Breast epithelium (tissue), 4 donors: ENCODE data around the gene VPS9D1. TPM values are rescaled to one million over a fixed set of nuclear protein-coding genes. Genes with fewer than 3 reads are reported as not detected.

Experiments
- DNase-seq, 2 donors: peaks; one replicate each; pipeline ENCODE4 v3.0.0-alpha.2; 2019; ENCODE audit warnings: low spot score in 2 of 2
- H3K27ac ChIP-seq, 2 donors: fragments of 200-600 bp; sonication (generic) in 1 of 2; one replicate each; pipeline ENCODE4 v1.5.1; 2016 to 2019; ENCODE audit warnings: mild to moderate bottlenecking in 1 of 2
- H3K27me3 ChIP-seq, 2 donors: fragments of 200-600 bp; sonication (generic) in 1 of 2; one replicate each; pipeline versions ENCODE4 v1.5.1 to v1.6.0; 2017 to 2019; ENCODE audit warnings: control low read depth in 1 of 2, mild to moderate bottlenecking in 1 of 2
- H3K36me3 ChIP-seq: fragments of 200-600 bp; one replicate; pipeline ENCODE4 v1.5.1; 2019
- H3K4me1 ChIP-seq, 2 donors: fragments of 200-600 bp; sonication (generic); one replicate each; pipeline ENCODE4 v1.5.1; 2016 to 2019; ENCODE audit warnings: control low read depth in 1 of 2
- H3K4me3 ChIP-seq, 3 donors: fragments of 200-600 bp; sonication (generic); 1 replicate in 2 of 3; 2 replicates in 1 of 3; pipeline ENCODE4 v1.5.1; 2016 to 2019; ENCODE audit warnings: mild to moderate bottlenecking in 3 of 3, moderate library complexity in 2 of 3
- H3K9me3 ChIP-seq, 2 donors: fragments of 200-600 bp; sonication (generic) in 1 of 2; one replicate each; pipeline ENCODE4 v1.5.1; 2016 to 2019; ENCODE audit warnings: control low read depth in 1 of 2
- CTCF ChIP-seq, 3 donors: fragments of 450-650 bp; IDR thresholded peaks; one replicate each; pipeline ENCODE4 v1.5.1; 2016 to 2017; ENCODE audit warnings: antibody characterized with exemption in 3 of 3, mild to moderate bottlenecking in 3 of 3, moderate library complexity in 3 of 3
- POLR2A ChIP-seq: fragments of 450-650 bp; IDR thresholded peaks from one replicate; pipeline ENCODE4 v1.6.1; 2016; ENCODE audit warnings: antibody characterized with exemption, mild to moderate bottlenecking, moderate library complexity
- POLR2AphosphoS5 ChIP-seq, 3 donors: sonication (generic); formaldehyde crosslinking; IDR thresholded peaks; one replicate each; pipeline ENCODE4 v1.6.1; 2017; ENCODE audit warnings: antibody characterized with exemption in 3 of 3
- intact Hi-C: fragments of 100-400 bp; cut with DNase I; formaldehyde crosslinking; loops from one replicate; pipeline ENCODE4 v1.15.1; 2023; ENCODE audit warnings: low total_unique reads
- total RNA-seq, 3 donors: library from RNA; depleted of rRNA; stranded (reverse); fragments of >200 nt; gene quantifications; one replicate each; pipeline ENCODE4 v1.1.0, GENCODE V29; 2016

Gene VPS9D1
- 1 to 10 TPM; 4.8 to 6.6 (median 5.4) TPM for total RNA-seq

DNA sequence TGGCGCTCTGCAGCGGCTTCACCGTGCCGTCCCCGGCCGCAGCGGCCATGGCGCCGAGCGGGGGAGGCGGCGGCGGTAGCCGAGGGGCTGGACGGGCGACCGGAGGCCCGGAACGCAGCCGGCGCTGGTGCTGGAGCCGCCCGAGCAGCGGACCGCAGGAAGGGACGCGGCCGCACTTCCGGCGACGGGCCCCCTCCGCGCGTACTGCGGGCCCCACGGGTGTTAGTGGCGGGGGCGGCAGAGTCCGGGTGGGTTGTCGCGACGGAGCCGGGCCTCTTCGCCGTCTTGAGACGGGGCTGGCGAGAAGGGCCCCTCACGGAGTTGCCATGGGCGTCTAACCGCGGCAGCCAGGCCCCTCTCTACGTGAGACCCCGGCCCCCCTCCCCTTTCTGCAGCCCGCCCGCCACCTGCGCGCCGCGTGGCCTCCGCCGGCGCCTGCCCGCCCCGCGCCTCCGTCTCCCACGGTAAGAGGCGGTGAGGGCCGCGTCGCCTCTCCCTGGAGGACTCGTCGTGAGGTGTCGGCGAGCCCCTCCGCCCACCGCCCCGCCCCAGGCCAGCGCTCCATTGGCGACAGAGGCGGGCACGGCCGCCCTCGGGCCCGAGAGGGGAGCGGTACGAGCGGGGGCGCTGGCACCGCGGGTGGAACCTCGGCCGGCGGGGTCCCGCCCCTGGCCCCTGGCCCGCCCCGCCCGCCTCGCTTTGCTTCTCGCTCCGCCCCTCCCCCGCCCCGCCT lies at the start of gene VPS9D1, which contains the start of gene ZNF276:
Gene VPS9D1, minus strand, starts transcription at position 86 of the 733 bp plus-strand sequence. Its CDS starts 37 bp downstream, at position 49.
Gene ZNF276, plus strand, starts transcription at position 725 of the 733 bp plus-strand sequence. CDS start 104 bp downstream, outside the sequence.
- Histone ChIP-seq H3K27me3 (no peaks in the 10 kb centered on the region), H3K4me3 (peak within 1 kb of the TSS; percentile 78 to 92 (median 91)), H3K36me3 (no peaks in the 10 kb centered on the region), H3K9me3 (no peaks in the 10 kb centered on the region), H3K4me1 (peaks cover 12 to 14% of the 10 kb centered on the region in 2 donors), H3K27ac (peak within 1 kb of the TSS; percentile 93 to 96)
- intact Hi-C loops: no loop called here
- DNase-seq: peak; percentile 61 to 67
- no peak for TF ChIP-seq CTCF (IDR thresholded peaks at IDR 0.05)
- peak; percentile 46 to 63 (median 55) for TF ChIP-seq POLR2AphosphoS5 (IDR thresholded peaks at IDR 0.05)
- TF ChIP-seq POLR2A: no peak

- no peaks in the 10 kb centered on the region for H3K4me1 ChIP-seq
- no peak overlapping the region for H3K27ac ChIP-seq
- H3K4me3 ChIP-seq: no peak overlapping the region
- H3K36me3 ChIP-seq: no peaks in the 10 kb centered on the region
- TF ChIP-seq POLR2A: no peak
- no peak for TF ChIP-seq POLR2AphosphoS5 (IDR thresholded peaks at IDR 0.05)
- no peaks in the 10 kb centered on the region for H3K9me3 ChIP-seq
- H3K27me3 ChIP-seq: no peaks in the 10 kb centered on the region
- intact Hi-C loops: no loop called here
- no peak for DNase-seq
These were observed 49.7 kb upstream of the VPS9D1 start for GRCh38 chr16:89770367-89770766.

- intact Hi-C loops: no loop called here
- no peaks in the 10 kb centered on the region for H3K36me3 ChIP-seq
- no peaks in the 10 kb centered on the region for H3K27me3 ChIP-seq
- peak overlapping the region in 2 of 3 donors; percentile 35 to 37 for H3K4me3 ChIP-seq
- no peaks in the 10 kb centered on the region for H3K9me3 ChIP-seq
- no peaks in the 10 kb centered on the region for H3K4me1 ChIP-seq
- TF ChIP-seq CTCF (IDR thresholded peaks at IDR 0.05) (no peak), POLR2A (no peak), POLR2AphosphoS5 (IDR thresholded peaks at IDR 0.05) (no peak)
- H3K27ac ChIP-seq: peak overlapping the region; percentile 68 to 69
- DNase-seq: no peak
These were observed 44.7 kb upstream of the VPS9D1 start for GRCh38 chr16:89765292-89765830.

DNA sequence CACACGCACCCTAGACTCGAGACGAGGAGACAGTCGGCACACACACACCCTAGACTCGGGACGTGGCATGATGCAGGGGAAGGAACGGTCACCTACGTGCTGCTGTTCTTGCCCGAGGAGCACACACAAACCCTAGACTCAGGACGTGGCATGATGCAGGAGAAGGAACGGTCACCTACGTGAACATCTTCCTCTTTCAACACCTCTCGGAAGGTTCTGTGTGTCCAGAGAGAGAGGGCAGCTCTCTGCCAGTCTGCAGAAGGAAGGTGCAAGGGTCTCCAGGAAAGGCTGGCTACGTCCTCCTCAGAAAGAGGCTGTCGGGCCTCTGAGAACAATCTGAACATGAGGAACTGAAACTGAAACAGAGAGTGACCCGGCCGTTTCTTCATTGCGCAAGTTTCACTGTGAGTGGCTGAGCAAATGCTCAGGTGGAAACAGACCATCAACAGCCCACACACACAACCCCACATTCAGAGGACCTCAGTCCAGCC lies 44.1 kb upstream of the VPS9D1 start:
- intact Hi-C loops: no loop called here
- H3K9me3 ChIP-seq: no peaks in the 10 kb centered on the region
- H3K4me1 ChIP-seq: no peaks in the 10 kb centered on the region
- no peaks in the 10 kb centered on the region for H3K36me3 ChIP-seq
- TF ChIP-seq POLR2A (no peak), POLR2AphosphoS5 (IDR thresholded peaks at IDR 0.05) (peak in 2 of 3 donors; percentile 46 to 50)
- peak overlapping the region; percentile 13 to 37 (median 35) for H3K4me3 ChIP-seq
- H3K27ac ChIP-seq: peak overlapping the region; percentile 68 to 69
- no peaks in the 10 kb centered on the region for H3K27me3 ChIP-seq
- peak in 1 of 2 donors; percentile 56 for DNase-seq

DNA sequence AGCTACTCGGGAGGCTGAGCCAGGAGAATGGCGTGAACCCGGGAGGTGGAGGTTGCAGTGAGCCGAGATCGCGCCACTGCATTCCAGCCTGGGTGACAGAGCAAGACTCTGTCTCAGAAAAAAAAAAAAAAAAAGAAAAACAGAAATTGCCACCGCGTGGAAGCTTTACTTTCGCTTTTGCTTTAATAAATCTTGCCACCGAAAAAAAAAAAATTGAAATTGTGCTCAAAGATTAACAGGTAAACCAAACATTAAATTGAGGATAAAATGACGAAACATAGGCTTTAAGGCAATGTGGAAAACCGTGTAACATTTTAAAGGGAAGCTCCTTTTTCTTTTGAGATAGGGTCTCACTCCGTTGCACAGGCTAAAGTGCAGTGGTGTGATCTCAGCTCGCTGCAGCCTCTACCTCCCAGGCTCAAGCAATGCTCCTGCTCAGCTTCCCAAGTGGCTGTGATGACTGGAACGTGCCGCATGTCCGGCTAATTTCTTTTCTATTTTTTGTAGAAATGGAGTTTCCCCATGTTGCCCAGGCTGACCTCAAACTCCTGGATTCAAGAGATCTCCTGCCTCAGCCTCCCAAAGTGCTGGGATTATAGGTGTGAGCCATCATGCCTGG lies 40.7 kb upstream of the VPS9D1 start:
- Histone ChIP-seq H3K27me3 (no peaks in the 10 kb centered on the region), H3K9me3 (no peaks in the 10 kb centered on the region), H3K27ac (no peak overlapping the region), H3K36me3 (no peaks in the 10 kb centered on the region), H3K4me3 (peak overlapping the region in 2 of 3 donors; percentile 8 to 21), H3K4me1 (no peaks in the 10 kb centered on the region)
- no peak for DNase-seq
- TF ChIP-seq POLR2AphosphoS5 (IDR thresholded peaks at IDR 0.05): no peak
- TF ChIP-seq POLR2A: no peak
- TF ChIP-seq CTCF (IDR thresholded peaks at IDR 0.05): no peak
- intact Hi-C loops: no loop called here
